GM21717 (cell line): ENCODE results near the gene MS4A4A.
A peak's percentile ranks its signal among the peaks of the same experiment; 100 is the strongest.
"Not testable (repeated sequence)": the region's sequence is repeated elsewhere in the genome, so short reads cannot be mapped to it uniquely, and the experiment has no call there.

Source experiments
- ATAC-seq: cut with Tn5 transposase; IDR thresholded peaks from one replicate; pipeline ENCODE4 v1.9.1; 2021; ENCODE audit warnings: mild to moderate bottlenecking, moderate library complexity; ENCODE audit not compliant: unreplicated experiment

The MS4A4A gene

DNA sequence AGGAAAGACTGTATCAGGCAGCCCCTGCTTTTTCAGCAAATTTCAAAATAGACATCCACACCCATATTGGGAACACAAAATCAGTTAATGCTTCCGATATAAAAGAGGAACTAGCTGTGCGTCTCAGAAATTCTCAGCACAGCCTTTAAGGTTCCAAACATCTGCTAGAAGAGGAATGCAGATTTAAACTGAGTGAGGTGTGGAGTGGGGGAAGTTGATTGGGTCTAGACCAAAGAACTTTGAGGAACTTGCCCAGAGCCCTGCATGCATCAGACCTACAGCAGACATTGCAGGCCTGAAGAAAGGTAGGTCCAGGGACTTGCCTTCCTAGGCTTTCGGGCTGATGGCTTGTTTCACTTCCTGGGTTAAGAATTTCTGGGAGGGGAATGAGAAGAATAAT, at the start of gene MS4A4A:
Gene MS4A4A, plus strand, starts transcription at position 255 of the 400 bp plus-strand sequence. Its CDS starts 10 bp downstream, at position 265.
- no peak for ATAC-seq

DNA sequence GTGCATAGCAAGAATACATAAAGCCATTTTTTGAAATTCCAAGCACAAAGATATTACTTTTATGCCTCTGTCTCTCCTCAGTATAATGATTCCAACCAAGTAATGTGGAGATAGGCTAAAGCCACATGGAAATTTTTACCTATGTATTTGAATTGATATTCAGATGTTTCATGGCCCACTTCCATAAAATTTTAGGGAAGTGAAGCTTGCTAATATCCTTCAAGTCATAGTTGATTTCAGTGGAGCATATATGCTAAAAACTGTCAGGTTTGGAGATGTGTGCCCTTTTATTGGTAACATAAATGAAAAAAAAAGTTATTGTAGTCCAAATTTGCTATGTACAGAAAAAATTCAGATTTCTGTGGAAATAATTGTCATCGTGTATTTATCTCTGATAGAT, 49.8 kb upstream of the MS4A4A start:
- ATAC-seq: no peak

DNA sequence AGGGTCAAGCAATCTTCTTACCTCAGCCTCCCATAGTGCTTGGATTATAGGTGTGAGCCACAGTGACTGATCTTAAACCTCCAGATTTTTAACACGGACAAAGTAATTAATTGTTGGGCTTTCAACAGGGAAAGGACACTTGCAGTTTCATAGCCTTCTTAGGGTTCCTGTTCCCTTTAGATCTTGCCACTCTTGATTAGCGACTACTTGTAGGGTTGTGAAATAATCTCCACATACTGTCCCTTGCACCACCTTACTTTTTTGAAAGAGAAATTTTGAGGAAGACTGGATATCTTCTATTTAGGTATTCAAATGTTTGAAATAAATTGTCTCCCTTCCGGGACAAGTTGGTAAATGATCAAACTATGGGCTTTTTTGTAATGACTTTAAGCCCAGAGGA, 45.1 kb upstream of the MS4A4A start:
- ATAC-seq: no peak

DNA sequence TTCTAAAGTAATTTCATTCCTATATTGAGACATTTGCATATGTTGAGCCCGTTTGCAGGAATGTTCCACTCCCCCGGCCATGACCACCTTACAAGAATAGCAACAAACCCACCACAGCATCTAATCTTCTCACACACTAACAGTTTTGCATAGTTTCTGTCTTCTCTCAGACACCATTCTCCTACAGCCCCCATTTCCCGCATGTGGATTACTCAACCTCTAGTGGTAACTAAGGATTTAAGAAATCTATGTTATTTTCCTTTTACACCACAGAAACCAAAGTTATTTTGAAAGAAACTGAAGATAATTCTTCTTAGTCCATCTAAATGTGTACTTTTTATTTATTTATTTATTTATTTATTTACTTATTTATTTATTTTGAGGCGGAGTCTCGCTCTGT, 39.8 kb upstream of the MS4A4A start:
- ATAC-seq: no peak

DNA sequence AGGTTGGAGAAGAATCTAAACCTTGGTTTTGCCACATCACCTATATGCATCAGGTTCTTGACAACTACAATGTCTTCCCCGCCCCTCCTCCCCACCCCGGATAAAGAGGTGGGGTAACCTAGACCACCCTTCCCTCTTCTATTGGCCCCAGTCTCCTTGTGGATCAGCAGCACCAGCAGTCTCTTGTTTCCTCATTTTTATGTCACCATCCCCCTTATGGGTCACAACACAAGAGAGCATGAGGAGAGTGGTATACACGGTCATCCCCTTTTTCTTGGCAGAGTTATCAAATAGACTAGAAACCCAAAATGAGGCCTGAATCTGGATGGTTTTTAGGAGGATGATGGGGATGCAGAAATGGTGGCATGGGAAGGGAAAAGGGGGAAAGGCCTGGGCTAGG, 38.7 kb upstream of the MS4A4A start:
- no peak for ATAC-seq

DNA sequence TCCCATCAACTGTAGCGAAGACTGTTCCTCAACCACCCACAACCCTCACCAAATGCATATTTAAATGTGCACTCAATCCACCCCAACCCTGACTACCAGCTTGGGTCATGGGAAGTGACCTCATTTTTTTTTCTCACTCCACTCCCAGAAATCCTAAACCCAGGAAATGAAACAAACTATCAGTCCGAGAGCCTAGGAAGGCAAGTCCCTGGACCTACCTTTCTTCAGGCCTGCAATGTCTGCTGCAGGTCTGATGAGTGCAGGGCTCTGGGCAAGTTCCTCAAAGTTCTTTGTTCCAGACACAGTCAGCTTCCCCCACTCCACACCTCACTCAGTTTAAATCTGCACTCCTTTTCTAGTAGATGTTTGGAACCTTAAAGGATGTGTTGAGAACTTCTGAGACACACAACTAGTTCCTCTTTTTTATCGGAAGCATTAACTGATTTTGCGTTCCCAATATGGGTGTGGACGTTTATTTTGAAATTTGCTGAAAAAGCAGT, 37.7 kb upstream of the MS4A4A start, which contains the start of gene MS4A4E:
Gene MS4A4E, minus strand, starts transcription at position 398 of the 500 bp plus-strand sequence. CDS start 13,082 bp downstream, outside the sequence.
- no peak for ATAC-seq

DNA sequence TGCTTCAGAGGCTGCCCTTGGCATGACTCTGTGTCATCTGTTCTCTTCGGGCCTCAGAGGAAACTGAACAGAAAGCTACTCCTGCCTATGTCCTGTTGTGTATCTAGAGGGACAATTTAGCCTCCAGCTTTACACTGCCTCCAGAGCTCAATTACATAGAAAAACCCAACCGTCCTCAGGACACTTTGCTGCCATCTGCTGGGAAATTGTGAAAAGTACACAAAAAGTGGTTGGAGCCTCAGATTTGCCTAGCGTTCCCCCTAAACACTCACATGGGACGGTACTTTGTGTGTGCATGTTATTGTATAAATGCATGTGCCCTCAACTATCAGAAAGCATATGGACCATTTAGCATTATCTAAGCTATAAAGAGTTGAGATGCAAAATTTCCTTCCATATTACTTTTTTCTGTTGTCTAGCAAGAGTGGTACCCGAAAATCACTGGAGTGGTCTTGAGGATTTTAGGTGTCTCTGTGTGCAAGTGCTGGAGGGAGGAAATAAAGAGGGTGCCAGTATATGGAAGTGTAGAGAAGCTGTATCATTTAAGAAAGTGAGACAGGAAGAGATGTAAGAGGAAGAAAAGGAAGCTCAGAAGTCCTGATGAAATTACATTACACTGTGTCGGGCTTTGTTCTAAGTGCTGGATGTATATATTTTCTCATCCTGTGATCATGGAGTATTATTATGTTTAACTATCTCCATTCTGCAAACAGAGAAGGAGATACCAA, 28.8 kb upstream of the MS4A4A start:
- peak; percentile 52 for ATAC-seq

DNA sequence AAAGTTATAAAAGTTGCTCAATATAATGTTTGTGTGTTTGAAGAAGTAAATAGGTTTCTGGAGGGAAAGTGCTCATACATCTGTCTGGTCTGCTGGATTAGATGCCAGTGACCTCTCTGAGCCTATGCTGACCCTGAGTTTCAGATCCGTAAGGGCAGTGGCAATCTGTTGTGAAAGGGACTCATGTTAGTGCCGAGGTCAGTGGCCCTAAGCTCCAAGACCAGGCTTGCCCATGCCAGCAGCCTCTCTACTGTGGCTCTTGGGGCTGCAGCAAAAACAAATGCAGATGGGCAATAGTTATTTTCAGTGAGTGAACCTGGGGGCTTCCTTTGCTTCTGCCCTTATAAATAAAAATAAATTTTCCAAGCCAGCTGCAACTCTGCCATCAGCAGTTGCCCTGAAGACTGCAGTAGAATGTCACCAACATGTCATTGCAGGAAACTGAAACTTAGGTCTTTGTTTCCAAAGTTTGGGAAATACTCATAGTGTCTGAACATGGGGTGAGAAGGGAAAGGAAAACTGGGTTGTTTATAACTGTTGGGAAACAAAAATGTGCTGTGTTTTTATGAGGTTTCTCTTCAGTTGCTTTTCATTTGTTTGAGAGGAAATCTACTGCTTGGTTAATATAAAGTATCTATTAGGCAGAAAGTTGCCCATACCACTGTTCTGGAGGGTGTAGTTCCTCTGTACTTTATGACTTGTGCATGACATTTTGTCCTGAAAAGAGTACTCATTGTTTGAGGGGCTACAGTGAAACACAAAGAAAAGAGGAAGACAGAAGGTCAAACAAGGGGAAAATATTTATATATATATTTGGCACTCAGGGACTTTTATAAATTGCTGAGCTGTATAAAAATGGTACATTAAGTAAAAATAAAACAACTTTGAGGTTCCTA, 28.0 kb upstream of the MS4A4A start:
- no peak for ATAC-seq

DNA sequence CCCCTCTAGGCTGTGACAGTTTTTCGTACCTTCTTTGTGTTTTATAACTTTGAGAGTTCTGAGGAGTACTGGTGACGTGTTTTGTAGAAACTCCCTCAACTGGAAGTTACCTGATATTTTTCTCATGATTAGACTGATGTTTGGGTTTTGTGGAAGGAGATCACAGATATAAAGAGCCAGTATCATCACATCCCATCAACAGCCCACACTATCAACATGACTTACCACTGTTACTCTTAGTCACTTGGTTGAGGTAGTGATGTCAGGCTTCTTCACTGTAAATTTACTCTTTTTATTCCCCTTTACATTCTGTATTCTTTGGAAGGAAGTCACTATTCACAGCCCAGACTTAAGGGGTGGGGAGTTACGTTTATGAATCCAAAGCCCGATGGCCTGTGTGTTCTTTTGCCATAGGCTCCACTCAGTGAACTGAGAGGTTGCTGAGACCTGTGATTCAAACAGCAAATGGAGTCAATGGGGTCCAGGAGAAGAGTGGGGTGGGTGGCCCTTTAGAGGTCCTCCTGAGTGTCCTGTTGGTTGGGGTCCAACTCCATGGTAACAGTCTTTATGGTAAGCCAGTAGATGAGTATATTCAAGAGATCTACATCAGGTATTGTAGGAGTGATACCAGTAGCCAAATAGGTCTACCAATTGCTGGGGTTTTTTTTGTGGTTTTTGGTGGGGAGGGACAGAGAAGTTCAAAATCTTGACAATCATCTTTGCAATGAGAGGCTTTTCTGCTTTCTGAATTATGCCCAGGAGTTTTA, 22.3 kb upstream of the MS4A4A start:
- no peak for ATAC-seq

DNA sequence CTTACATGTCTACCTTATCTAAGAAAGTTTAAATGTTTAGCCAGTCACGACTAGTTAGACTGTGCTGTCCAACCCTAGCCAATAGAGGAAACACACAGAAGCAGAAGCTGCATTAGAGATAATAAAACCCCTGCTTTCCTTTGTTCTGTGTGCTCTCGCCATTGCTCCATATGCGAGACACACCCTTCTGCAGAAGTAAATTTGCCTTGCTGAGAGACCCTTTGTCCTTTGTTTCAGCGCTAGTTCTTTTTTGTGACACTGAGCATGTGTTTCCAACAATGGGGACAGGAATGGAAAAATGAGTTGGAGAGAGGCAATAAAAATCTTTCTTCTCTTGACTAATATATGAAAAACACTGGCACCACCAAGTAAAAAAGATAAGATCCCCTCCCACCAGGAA, 19.5 kb upstream of the MS4A4A start:
- no peak for ATAC-seq

DNA sequence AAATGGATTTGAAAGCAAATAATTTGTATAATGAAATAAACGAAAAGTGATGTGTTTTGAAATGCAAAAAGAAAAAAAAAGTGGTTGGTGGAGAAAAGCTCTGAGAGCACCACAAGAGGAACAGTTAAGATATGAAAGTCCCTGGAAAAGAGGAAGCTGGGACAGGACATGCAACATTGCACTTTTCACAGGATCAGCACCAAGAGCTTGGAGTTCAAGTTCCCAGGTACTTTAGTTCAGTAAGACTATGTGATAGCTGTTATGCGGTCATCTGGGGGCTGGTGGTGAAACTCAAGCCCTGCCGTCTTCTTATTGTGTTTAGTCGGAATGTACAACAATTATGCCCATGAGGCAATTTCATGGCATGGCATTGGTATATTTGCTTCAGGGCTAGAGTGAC, 17.1 kb upstream of the MS4A4A start:
- ATAC-seq: no peak

DNA sequence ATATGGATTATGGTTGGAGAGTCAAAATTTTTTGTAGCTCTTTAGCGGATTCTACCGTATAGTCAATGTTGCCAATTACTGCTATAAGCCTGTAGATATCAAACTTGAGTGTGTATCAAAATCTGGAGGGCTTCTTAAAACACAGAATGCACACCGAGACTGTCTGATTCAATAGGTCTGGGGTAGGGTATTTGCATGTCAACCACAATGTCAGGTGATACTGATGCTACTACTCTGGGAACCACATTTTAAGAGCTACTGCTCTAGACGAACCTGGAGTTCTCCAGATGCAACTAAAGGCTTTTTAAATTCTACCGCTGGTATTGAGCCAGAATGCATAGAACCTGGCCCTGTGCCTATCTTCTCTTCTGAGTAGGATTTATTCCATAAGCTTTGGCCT, 15.8 kb upstream of the MS4A4A start:
- ATAC-seq: no peak

DNA sequence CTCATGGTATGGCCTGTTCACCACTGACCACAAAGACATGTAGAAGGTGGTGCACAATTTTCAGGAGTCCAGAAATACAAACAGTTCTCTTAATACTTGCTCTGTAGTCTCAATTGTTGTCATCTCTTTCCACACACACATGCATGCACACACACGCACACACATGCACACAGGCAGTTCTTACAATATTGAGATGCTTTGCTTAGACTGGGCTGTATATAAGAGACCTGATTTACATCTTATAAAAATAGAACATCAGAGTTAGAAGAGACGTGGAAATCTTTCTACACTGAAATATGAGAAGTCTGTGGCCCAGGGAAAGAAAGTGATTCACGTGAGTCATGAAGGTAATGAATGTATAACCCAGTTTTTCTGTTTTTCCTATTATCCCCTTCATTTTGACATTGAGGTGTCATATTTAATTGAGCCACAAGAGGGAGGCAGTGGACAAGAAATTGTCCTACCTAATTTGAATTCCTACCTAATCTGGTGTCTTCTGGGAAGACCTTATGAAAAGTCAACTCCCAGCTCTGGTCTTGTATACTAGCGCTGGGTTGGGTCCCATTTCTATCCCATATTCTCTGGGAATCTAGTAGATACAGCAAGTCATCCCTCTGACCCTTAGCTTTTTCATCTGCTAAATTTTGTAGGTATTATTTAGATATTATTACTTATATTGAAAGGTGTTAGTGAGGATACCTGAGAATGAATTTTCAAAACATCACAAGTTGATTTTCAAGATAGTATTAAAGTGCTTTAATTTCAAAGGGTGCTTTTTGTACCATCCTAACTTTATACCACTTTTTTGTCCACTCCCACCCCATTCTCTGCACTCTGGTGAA, 14.9 kb upstream of the MS4A4A start:
- no peak for ATAC-seq

DNA sequence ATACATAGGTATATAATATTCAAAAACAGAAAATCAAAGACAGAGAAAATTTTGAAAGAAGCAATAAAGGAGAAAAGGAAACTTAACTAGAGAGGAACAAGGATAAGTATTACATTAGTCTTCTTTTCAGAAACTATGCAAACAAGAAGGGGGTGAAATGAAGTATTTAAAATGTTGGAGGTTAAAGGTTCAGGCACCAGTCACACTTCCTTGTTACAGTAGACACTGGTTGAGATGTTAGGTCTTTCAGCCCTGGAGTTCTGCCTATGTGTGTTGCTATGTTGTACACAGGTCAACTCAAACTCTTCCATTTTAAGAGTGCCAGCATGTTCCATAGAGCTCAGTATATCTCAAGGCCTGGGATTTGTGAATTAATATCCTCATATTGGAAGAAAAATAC, 6.0 kb upstream of the MS4A4A start:
- no peak for ATAC-seq

DNA sequence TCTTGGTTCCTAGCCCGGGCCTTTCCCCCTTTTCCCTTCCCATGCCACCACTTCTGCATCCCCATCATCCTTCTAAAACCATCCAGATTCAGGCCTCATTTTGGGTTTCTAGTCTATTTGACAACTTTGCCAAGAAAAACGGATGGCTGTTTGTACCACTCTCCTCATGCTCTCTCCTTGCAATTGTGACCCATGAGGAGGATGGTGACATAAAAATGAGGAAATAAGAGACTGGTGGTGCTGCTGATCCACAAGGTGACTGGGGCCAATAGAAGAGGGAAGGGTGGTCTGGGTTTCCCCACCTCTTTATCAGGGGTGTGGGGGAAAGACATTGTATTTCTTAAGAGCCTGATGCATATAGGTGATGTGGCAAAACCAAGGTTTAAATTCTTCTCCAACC, 1.0 kb downstream of the MS4A4A start:
- no peak for ATAC-seq

DNA sequence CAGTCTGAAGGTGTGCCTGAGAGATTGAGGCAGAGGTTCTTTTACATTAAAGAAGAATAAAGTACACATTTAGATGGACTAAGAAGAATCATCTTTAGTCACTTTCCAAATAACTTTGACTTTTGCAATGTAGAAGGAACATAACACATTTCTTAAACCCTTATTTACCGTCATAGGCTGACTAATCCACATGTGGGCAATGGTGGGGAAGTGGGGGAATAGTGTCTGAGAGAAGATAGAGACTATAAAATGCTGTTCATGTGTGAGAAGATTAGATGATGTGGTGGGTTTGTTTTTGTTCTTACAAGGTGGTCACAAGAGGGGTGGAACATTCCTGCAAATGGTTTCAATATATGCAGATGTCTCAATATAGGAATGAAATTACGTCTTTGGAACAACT, 1.8 kb downstream of the MS4A4A start:
- no peak for ATAC-seq

DNA sequence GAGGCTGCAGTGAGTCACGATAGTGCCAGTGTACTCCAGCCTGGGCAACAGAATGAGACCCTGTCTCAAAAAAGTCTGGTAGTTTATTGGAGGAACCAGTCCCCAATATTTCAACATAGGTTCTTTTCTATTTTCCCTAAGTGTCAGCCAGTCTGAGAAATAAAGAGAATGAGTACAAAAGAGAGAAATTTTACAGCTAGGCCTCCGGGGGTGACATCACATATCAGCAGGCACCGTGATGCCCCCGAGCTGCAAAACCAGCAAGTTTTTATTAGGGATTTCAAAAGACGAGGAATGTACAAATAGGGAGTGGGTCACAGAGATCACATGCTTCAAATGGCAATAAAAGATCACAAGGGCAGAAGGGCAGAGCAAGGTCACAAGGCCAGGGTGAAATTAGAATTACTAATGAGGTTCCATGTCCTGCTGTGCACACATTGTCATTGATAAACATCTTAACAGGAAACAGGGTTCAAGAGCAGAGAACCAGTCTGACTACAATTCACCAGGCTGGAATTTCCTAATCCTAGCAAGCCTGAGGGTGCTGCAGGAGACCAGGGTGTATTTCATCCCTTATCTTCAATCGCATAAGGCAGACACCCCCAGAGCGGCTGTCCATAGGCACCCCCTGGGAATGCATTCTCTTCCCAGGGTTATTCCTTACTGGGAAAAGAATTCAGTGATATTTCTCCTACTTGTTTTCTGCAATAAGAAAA, 5.1 kb downstream of the MS4A4A start:
- ATAC-seq: not testable (repeated sequence)

DNA sequence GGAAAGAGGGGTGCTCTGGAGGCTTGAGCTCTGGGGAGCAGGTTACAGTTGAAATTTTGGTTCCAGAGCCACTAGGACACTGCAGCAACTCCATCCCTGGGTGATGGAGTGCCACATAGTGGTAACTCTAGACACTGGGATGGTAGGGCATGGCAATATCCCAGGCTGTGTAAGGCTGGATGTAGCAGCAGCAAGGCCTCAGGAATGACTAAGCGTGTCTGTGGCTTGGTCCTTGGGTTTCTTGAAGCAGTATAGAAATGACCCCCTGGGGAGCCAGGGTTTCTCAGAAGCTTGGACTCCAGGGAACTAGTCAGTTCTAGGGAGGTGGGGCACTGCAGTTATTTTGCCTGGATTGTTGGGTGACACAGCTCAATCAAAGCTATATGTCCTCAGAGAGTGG, 8.1 kb downstream of the MS4A4A start:
- no peak for ATAC-seq

DNA sequence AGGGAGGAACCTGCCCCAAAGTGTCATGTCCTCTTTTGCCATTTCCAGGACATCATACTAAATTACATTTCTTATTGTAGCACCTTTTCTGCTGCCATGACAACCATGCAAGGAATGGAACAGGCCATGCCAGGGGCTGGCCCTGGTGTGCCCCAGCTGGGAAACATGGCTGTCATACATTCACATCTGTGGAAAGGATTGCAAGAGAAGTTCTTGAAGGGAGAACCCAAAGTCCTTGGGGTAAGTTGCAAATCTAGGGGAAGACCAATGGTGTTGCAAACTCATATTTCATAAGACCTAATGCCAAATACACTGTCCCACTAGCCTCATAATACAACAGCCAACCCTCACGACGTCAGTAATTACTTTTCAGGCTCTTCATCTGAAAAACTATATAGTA, 11.7 kb downstream of the MS4A4A start:
- ATAC-seq: no peak

DNA sequence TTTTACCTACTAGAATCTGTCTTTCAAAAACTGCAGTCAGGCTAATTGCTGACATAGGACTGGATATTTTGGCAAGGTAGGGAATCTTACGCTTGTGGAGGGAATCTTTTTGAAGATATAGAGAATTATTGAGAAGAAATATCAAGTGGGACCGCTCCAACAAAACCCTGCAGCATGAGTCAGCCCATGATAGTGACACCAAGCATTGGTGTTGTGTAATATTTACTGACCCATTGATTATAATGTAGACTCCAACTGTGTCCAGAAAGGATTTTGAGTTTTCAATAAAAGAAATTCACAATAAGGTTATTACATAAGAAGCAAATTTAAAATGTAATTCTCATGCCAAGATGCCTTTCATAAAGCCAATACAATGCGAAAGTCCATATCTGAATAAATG, 20.7 kb downstream of the MS4A4A start:
- no peak for ATAC-seq
